Adipocyte (in vitro differentiated cells): ENCODE data around the gene NDUFA6.
"Not testable (repeated sequence)": the region's sequence is repeated elsewhere in the genome, so short reads cannot be mapped to it uniquely, and the experiment has no call there.

Experiments
- DNase-seq: peaks from one replicate; pipeline ENCODE4 v3.0.0-alpha.2; 2015; ENCODE audit warnings: low read depth
- H3K27me3 ChIP-seq: replicated peaks from 2 replicates; pipeline ENCODE4 v1.7.0; 2013; ENCODE audit warnings: mild to moderate bottlenecking, low read length, moderate library complexity; ENCODE audit not compliant: control insufficient read depth, insufficient read depth
- H3K36me3 ChIP-seq: 2 replicates; pipeline ENCODE4 v1.7.0; 2013; ENCODE audit warnings: low read length, mild to moderate bottlenecking, moderate library complexity; ENCODE audit not compliant: control insufficient read depth, insufficient read depth, severe bottlenecking
- H3K4me1 ChIP-seq: 2 replicates; pipeline ENCODE4 v1.7.0; 2013; ENCODE audit warnings: mild to moderate bottlenecking, low read length, moderate library complexity; ENCODE audit not compliant: control insufficient read depth, insufficient read depth
- H3K4me3 ChIP-seq: 2 replicates; pipeline ENCODE4 v1.7.0; 2013; ENCODE audit warnings: mild to moderate bottlenecking, low read length, moderate library complexity
- H3K9ac ChIP-seq: 2 replicates; pipeline ENCODE4 v1.7.0; 2013; ENCODE audit warnings: mild to moderate bottlenecking, low read length, moderate library complexity
- H3K9me3 ChIP-seq: 2 replicates; pipeline ENCODE4 v1.7.0; 2013; ENCODE audit warnings: mild to moderate bottlenecking, low read length, moderate library complexity; ENCODE audit not compliant: control insufficient read depth

NDUFA6 gene

GRCh38 chr22:42077486-42078125, 13.0 kb downstream of the NDUFA6 start:
- H3K27me3 ChIP-seq: no peaks in the 10 kb centered on the region
- H3K4me3 ChIP-seq: no peak overlapping the region
- H3K9ac ChIP-seq: peak overlapping the region; percentile 94
- peaks cover 14% of the 10 kb centered on the region for H3K36me3 ChIP-seq
- DNase-seq: no peak
- H3K4me1 ChIP-seq: peaks cover 37% of the 10 kb centered on the region
- H3K9me3 ChIP-seq: no peaks in the 10 kb centered on the region

GRCh38 chr22:42076764-42077485, 13.6 kb downstream of the NDUFA6 start:
- peaks cover 11% of the 10 kb centered on the region for H3K36me3 ChIP-seq
- H3K4me3 ChIP-seq: no peak overlapping the region
- H3K9ac ChIP-seq: no peak overlapping the region
- DNase-seq: no peak
- peaks cover 37% of the 10 kb centered on the region for H3K4me1 ChIP-seq
- no peaks in the 10 kb centered on the region for H3K27me3 ChIP-seq
- H3K9me3 ChIP-seq: no peaks in the 10 kb centered on the region

- peaks cover 11% of the 10 kb centered on the region for H3K36me3 ChIP-seq
- peak overlapping the region; percentile 82 for H3K4me3 ChIP-seq
- no peak for DNase-seq
- no peaks in the 10 kb centered on the region for H3K9me3 ChIP-seq
- H3K4me1 ChIP-seq: peaks cover 42% of the 10 kb centered on the region
- no peaks in the 10 kb centered on the region for H3K27me3 ChIP-seq
- peak overlapping the region; percentile 95 for H3K9ac ChIP-seq
Measured at GRCh38 chr22:42074846-42075676, 15.5 kb downstream of the NDUFA6 start.

- H3K4me1 ChIP-seq: peaks cover 47% of the 10 kb centered on the region
- no peaks in the 10 kb centered on the region for H3K27me3 ChIP-seq
- peak; percentile 75 for DNase-seq
- peak within 1 kb of the TSS; percentile 95 for H3K9ac ChIP-seq
- H3K4me3 ChIP-seq: peak within 1 kb of the TSS; percentile 82
- H3K36me3 ChIP-seq: peaks cover 11% of the 10 kb centered on the region
- H3K9me3 ChIP-seq: no peaks in the 10 kb centered on the region
Measured at GRCh38 chr22:42074132-42074811, 16.3 kb downstream of the NDUFA6 start, which contains the start of gene PHETA2. TSS of gene PHETA2 (plus strand) at chr22:42074248. CDS start at chr22:42077294, 3,046 bp downstream.

GRCh38 chr22:42073621-42074041, 16.9 kb downstream of the NDUFA6 start:
- Histone ChIP-seq H3K4me1 (peaks cover 41% of the 10 kb centered on the region), H3K9ac (peak overlapping the region; percentile 95), H3K27me3 (no peaks in the 10 kb centered on the region), H3K36me3 (peaks cover 11% of the 10 kb centered on the region), H3K9me3 (no peaks in the 10 kb centered on the region), H3K4me3 (peak overlapping the region; percentile 82)
- DNase-seq: no peak

- no peak overlapping the region for H3K4me3 ChIP-seq
- H3K4me1 ChIP-seq: peaks cover 33% of the 10 kb centered on the region
- no peak overlapping the region for H3K9ac ChIP-seq
- H3K9me3 ChIP-seq: no peaks in the 10 kb centered on the region
- DNase-seq: no peak
- peaks cover 11% of the 10 kb centered on the region for H3K36me3 ChIP-seq
- no peaks in the 10 kb centered on the region for H3K27me3 ChIP-seq
Measured at GRCh38 chr22:42072606-42073330, 17.8 kb downstream of the NDUFA6 start.

GRCh38 chr22:42071508-42071907, 19.1 kb downstream of the NDUFA6 start:
- H3K4me3 ChIP-seq: peak overlapping the region; percentile 76
- not testable (repeated sequence) for H3K27me3 ChIP-seq

GRCh38 chr22:42070517-42071422, 19.8 kb downstream of the NDUFA6 start, which contains the start of gene NAGA:
TSS of gene NAGA (minus strand) at chr22:42070812. CDS start at chr22:42070297, 515 bp downstream.
- Histone ChIP-seq H3K9ac (peak within 1 kb of the TSS; percentile 74), H3K36me3 (no peaks in the 10 kb centered on the region), H3K27me3 (no peaks in the 10 kb centered on the region), H3K9me3 (no peaks in the 10 kb centered on the region), H3K4me3 (peak within 1 kb of the TSS; percentile 76), H3K4me1 (peaks cover 31% of the 10 kb centered on the region)
- peak; percentile 99 for DNase-seq

More at GRCh38 chr22:42071508-42071907, 19.1 kb downstream of the NDUFA6 start:
- H3K36me3 ChIP-seq, DNase-seq, H3K9me3 ChIP-seq: not testable (repeated sequence)
- peak overlapping the region; percentile 74 for H3K9ac ChIP-seq
- H3K4me1 ChIP-seq: peaks cover 31% of the 10 kb centered on the region

GRCh38 chr22:42069801-42070516, 20.6 kb downstream of the NDUFA6 start:
- Histone ChIP-seq H3K36me3 (no peaks in the 10 kb centered on the region), H3K4me1 (peaks cover 26% of the 10 kb centered on the region), H3K27me3 (no peaks in the 10 kb centered on the region), H3K4me3 (peak overlapping the region; percentile 76), H3K9ac (peak overlapping the region; percentile 74), H3K9me3 (no peaks in the 10 kb centered on the region)
- DNase-seq: no peak
